DMS53 treated with DMSO at 0.1 percent for 48 hours (cell line): ENCODE measurements around the gene PLCXD1.
"Not testable (repeated sequence)": the region's sequence is repeated elsewhere in the genome, so short reads cannot be mapped to it uniquely, and the experiment has no call there.

Experiments
- DNase-seq: peaks from one replicate; lab custom pipeline; 2025; ENCODE audit not compliant: unreplicated experiment; lab: John Stamatoyannopoulos, UW

Gene PLCXD1

DNA sequence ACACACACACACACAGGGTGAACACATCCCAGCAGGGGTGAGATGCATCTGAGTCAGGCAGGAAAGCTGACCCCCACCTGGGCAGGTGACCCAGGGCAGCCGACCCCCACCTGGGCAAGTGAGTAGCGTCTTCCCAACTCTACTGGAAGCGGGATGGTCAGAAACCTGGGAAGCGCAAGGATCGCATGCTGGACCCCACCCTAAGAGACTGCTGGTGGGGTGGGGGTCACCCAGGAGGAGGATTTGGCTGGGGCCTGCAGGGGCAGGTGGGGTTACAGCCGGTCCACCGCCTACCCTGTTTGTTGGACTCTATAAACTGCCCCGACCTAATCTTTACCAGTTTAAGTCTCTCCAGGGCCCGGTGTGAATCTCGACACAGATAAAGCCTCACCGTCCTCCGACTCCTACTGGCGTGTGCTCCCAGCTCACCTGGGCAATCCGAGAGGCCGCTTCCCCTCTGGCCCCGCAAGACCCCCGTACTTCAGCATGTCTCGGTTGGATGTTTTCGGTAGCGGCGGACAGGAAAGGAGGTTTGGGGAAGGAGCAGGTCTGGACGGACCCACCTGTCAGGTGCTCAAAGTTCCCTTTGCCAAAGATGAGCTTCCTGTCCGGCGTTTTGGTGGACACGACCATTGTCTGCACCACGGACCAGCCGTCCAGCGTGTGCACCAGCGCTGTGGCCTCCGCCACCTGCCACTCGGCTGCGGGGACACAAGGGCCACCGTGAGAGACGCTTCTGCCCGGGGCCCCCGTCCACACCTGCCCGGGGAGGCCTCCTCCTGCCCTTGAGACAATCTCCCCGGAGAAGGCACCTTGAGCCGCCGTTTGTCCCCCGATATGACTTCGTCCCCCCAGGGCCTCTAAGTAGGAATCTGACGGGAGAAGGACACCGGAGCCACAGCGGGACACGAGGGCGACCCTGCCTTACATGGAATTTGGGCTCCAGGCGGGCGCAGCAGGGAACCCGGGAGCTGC, 35.5 kb downstream of the PLCXD1 start:
- DNase-seq, result no peak

DNA sequence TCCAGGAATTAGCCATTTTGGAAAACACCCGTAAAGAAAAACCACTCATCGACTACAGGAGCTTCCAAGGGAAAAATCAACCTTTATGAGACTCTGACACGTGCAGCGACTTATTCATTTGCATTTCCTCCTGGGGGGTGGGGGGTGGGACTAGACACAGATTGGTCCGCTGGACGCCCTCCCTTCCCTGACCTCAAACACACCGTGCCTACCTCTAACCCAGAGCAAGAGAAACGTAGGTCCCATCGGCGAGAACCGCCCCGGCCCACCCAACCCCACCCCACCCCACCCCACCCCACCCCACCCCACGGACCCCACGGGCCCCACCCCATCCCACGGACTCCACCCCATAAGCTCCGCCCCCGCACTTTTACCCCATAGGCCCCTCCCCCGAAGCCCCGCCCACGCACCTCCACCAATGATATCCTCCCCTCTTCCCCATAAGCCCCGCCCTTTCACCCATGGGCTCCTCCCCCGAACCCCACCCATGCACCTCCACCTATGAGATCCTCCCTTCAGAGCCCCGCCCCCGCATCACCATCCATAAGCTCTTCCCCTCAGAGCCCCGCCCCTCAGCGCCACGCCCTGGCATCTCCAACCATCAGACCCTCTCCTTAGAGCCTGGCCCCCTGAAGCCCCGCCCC, 36.4 kb downstream of the PLCXD1 start:
- DNase-seq, result no peak

DNA sequence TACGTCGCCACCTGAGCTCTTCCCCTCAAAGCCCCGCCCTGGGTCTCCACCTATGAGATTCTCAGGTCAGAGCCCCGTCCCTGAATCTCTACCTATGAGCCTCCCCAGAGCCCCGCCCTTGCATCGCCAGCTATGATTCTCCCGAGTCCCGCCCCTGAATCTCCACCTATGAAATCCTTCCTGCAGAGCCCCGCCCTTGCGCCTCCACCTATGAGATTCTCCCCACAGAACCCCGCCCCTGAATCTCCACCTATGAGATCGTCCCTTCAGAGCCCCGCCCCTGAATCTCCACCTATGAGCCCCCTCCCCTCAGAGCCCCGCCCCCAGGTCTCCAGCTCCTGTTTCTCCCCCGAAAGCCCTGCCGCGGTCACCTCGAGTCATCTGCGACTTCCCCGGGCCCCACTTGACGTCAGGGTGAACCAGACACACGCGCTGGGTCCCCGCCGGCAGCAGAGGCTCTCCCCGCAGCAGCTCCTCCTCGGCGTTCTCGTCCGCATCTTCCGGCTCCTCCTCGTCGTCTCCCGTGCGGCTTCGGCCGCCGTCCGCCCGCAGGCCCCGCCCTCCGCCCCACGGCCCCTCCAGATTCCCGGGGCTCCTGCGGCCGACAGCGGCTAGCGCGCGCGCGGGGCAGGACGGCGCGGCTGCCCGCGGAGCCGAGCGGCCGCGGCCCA, 37.0 kb downstream of the PLCXD1 start:
- no peak for DNase-seq

DNA sequence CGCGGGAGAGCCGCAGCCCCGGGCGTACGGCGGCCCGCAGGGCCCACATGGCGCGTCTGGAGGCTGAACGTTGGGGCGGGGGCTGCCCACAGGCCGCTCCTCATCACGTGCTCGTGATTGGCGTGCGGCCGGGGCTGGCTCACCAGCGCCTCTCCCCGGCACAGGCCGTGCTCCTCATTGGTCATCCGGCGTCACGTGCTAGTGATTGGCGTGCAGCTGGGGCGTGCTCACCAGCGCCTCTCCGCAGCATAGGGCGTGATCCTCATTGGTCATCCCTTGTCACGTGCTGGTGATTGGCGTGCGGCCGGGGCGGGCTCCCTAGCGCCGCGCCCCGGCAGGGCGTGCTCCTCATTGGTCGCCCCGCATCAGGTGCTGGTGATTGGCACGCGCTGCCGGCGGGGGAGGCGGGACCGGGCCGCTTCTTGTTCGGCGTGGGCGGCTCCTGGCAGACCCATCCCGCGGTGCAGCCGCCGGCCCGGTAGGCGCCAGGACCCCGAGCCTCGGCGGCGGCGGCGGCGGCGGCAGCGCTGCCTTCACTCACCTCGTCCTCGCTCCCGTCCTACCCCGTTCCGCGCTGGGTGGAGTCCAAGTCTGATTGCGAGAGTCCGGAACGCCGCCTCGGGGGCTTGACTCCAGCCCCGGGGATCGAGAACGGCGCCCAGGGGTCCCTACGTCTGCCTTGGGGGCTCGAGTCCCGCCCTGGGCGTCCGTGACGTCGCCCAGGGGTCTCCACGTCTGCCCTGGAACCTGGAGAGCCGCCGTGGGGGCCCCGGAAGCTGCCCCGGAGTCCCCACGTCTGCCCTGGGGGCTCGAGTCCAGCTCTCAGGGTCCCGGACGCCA, 37.8 kb downstream of the PLCXD1 start, which contains the start of gene GTPBP6:
Gene GTPBP6 (minus strand): TSS at position 58 of the 840 bp plus-strand sequence. CDS start 9 bp downstream, at position 49.
- DNase-seq, result no peak

DNA sequence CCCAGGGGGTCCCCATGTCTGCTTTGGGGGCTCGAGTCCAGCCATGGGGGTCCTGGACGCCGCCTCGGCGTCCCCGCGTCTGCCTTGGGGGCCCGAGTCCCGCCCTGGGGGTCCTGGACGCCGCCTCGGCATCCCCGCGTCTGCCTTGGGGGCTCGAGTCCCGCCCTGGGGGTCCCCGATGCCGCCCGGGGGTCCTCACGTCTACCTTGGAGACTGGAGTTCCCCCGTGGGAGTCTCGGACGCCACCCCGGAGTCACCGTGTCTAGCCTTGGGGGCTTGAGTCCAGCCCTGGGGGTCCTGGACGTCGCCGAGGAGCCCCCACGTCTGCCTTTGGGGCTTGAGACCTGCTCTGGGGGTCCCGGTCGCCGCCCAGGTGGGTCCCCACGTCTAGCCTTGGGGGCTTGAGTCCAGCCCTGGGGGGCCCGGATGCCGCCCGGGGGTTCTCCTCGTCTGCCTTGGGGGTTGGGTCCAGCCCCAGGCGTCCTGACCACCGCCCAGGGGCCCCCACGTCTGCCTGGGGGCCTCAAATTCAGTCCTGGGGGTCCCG, 38.5 kb downstream of the PLCXD1 start:
- no peak for DNase-seq

DNA sequence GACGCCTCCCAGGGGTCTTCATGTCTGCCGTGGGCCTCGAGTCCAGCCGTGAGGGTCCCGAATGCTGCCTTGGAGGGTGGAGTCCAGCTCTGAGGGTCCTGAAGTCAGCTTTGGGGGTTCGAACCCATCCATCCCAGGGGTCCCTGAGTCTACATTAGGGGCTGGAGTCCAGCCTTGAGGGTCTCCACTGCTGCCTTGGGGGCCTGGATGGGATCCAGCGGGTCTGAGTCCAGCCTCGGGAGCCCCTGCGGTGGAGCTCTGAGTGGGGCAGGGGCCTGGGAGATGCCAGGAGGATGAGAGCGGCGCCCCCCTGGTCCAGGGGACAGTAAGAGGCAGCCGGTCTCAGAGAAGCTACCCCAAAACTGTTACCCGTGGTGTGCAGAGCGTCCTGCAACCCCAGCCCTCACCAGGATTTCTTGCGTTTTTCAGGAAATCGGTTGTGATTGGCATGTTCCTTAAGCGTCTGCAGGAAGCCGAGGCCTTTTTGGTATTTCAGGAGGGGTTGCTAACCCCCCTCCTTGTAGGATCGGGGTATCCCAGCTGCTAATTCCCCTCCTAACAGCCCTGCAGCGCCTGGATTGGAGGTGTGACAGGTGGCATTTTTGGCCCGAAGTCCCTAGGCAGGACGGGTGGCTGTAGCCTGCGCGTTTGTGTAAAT, 39.1 kb downstream of the PLCXD1 start:
- no peak for DNase-seq

DNA sequence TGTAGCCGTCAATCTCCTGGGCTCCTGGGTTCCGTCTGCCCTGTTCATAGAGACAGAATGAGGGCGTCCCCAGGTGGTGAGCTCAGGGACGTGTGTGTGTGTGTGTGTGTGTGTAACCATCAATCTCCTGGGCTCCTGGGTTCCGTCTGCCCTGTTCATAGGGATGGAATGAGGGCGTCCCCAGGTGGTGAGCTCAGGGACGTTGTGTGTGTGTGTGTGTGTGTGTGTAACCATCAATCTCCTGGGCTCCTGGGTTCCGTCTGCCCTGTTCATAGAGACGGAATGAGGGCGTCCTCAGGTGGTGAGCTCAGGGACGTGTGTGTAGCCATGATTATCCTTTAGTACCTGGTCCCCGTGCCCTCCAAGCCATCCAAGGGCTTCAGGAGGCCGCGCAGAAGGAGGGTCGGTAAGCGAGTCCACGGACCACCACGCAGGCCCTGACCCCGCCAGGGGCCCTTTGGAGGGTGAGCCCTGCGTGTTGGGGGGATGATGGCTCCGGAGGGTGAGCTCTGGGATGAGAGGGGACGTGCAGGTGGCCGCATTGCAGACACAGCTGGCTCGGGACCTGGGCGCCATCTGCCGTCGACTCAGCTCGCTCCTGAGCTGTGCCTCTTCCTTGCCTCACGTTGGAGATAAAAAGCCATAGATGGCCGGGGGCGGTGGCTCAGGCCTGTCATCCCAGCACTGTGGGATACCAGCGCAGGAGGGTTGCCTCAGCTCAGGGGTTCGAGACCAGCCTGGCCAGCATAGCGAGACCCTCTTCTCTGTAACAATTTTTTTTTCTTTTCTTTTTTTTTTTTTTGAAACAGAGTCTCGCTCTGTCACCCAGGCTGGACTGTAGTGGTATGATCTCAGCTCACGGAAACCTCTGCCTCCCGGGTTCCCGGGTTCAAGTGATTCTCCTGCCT, 42.8 kb downstream of the PLCXD1 start:
- DNase-seq, result no peak

DNA sequence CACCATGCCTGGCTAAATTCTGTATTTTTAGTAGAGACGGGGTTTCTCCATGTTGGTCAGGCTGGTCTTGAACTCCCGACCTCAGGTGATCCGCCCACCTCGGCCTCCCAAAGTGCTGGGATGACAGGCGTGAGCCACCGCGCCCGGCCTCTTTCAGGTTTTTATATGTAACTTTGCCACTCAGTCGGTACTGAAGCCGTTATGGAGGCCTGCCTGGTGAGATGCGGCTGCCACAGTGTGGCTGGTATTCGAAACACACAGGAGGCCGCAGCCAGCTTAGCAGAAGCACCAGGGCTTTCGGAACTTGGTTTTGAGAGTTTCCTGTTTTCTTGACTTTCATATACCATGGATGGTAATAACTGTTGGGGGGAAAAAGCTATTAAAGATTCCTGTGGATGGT, 43.5 kb downstream of the PLCXD1 start:
- not testable (repeated sequence) for DNase-seq

DNA sequence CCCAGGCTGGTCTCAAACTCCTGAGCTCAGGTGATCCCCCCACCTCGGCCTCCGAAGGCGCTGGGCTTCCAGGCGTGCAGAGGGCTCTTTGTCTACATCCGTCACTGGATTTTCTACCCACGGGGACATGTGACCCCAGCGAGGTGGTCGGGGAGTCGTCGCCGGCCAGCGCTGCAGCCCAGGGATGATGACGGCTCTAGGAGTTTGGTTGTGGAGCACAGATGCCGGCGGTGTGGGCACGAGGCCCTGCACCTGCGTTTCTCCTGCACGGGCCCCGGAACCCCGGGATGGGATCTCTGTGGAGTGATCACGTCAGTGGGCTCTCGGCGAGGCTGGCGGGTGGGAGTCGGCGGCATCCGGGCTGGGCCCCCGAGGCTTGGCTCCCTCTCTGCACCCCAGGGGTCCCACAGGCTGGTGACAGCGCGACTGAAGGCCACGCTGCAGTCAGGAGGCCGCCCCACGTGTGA, 46.5 kb downstream of the PLCXD1 start:
- DNase-seq, result no peak

DNA sequence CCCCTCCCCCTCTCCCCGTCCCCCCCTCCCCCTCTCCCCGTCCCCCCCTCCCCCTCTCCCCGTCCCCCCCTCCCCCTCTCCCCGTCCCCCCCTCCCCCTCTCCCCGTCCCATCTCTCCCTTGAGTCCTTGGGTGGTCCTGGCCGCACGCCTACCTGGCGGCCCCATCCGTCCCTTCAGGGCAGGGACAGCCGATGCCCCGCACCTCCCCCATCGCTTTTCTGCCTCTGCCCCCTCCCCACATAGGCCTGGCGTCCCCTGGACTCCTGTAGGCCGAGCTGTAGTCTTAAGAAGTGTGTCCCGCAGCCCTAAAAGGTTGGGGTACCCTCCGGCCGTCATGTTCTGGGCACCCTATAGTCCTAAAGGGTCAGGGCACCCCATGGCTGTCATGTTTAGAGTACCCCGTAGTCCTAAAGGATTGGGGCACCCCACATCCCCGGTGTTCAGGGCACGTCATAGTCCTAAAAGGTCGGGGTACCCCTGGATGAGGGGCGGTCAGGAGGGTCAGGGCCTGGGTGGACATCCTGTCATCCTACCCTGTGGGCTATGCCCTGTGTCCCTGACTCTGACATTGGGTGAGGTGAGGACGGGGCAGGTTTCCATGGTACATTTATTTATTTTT, 48.2 kb downstream of the PLCXD1 start:
- DNase-seq, result no peak

DNA sequence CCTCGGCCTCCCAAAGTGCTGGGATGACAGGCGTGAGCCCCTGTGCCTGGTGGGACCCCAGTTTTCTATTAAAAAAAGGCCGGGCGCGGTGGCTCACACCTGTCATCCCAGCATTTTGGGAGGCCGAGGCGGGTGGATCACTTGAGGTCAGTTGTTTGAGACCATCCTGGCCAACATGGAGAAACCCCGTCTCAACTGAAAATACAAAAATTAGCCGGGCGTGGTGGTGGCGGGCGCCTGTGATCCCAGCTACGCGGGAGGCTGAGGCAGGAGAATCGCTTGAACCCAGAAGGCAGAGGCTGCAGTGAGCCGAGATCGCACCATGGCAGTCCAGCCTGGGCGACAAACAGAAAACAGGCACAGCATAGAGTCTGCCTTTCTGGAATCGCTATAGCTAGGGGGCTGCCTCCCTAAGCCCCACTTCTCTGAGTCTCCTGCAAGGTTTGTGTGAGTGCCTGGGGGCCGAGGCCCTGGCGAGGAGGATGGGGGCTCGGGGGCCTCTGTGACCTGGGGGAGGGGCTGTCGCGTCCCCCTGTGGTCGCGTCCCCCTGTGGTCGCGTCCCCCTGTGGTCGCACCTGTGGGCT, 49.1 kb downstream of the PLCXD1 start:
- DNase-seq, result not testable (repeated sequence)

DNA sequence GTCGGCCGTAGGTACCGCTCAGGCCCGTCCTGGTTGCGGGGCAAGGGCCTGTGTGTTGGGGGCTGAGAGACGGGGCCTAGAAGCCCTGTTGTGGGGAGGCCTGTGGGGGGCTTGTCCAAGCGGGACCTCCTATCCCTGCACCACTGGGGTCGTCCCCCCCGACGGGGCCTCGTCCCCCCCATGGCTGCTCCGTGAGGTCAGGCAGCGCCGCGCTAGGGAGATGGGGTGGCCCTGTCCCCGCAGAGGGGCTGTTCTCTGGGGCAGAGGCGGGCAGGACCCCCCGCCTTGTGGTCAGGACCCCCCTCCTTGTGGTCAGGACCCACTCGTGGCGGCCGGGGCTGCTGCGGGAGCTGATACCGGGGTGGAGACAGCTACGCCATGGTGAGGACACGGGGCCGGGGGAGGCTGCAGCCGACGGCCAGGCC, 49.6 kb downstream of the PLCXD1 start:
- no peak for DNase-seq

DNA sequence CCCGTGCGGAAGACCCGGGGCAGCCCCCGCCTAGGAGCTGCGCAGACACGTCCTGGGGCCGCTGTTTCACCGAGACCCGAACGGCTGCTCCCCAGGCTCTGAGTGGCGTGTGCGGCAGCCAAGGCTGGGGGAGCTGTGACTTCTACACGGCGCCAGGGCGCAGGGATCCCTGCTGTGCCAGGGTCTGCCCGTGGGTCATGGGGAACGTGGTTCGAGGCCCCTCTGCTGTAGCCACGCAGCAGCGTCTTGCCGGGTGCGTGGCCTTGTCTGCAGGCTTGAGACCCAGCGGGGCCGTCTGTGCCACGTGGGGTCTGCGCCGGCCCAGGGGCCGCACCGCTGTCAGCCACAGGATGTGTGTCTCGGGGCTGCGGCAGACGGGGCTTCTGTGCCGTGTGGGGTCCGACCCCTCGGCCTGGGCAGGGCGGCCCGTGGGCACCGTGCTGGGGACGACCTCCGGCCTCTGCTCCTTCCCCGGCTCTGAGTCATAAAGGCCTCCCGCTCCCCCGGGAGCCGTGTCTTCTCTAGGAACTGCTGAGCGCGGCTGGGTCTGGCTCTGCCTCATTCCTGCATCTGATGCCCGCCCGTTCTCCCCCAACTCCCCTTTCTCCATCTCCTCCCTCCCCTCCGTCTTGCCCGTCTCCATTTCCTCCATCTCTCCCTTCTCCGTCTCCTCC, 50.1 kb downstream of the PLCXD1 start:
- DNase-seq, result no peak

DNA sequence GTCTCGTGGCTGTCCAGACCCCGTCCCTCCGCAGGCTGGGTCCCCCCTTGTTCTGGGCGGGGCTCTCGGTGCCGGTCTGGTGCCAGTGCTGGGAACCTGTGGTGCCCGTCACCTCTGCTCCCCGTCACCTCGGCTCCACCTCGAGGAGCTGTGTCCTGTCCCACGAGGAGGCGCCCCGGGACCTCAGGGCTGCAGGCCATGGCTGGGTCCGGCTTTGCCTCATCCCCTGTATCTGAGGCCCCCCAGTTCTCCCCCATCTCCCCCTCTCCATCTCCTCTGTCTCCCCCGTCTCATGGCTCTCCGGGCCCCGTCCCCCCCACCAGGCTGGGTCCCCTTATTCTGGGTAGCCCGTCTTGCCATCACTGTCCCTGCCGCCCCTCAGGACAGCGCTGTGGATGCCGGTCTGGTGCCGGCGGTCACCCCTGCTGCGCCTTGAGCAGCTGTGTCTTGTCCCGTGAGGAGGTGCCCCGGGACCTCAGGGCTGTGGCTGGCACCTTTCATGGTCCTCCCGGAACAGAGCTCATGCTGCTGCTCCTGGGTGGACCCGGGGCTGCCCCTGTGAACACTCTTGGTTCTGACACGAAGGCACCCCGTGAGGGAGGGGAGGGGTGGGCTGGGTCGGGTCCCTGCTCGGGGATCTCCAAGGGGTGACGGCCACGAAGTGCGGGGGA, 50.8 kb downstream of the PLCXD1 start:
- DNase-seq, result no peak

DNA sequence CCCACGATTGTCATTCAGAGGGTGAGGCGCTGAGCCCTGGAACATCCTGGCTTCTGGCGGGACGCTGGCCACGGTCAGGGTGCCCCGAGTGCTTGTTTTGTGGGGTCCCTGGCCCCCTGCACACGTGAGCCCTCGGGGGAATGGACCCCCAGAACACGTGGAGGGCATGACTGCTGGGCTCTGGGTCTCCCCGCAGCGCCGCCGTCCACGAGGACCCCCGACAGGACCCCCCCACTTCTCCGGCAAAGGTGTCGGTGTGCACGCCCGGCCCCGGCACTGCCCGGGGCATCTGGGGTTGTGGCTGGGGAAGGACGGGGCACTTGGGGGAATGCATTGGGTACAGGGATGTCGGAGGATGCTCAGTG, 51.3 kb downstream of the PLCXD1 start:
- DNase-seq, result no peak

DNA sequence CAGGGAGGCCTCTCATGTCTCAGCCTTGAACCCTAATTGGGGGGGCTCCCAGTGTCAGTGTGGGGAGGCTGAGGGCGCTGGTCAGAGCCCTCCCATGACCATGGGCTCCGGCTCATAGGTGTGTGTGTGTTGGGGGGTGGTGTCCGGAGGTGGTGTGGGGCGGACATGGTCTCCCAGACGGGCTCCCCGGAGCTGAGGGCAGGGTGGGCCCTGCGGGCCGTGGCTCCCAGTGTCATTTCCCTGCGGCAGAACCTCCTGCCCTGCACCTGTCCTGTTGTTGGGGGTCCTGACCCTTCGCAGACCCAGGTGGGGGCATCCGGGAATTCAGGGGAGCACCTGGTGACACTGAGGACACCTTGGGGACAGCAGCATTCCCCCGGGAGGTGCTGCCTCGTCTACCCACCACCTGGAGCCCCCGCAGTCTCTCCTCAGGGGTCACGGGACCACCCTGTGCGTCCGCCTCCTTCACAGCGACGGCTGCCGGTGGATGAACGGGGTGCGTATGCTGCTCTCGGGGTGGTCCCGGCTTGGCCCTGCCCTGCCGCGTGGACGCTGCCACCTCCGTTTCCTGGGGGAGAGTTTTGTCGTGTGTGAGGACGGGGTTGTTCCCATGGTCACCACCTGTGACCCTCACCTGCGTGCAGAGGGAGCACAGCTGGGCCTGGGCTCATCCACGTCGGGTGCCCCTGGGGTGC, 51.9 kb downstream of the PLCXD1 start:
- DNase-seq, result no peak
